HCT116 (cell line): ENCODE results near the gene BMERB1. TPM values are rescaled to one million over a fixed set of nuclear protein-coding genes. Genes with fewer than 3 reads are reported as not detected.

Experiments used
- ATAC-seq: fragments of 200-7000 bp; cut with Tn5 transposase; 2 replicates; pipeline ENCODE4 v1.9.1; 2020; ENCODE audit warnings: mild to moderate bottlenecking, moderate library complexity
- BruUV-seq: library from RNA; stranded (reverse); fragments of 400-500 nt; replicated peaks from 2 replicates; lab custom pipeline; 2021; lab: Mats Ljungman, UMichigan
- CTCF ChIA-PET: fragments of 300-600 bp; sonication (Branson Sonifier 250); formaldehyde crosslinking; loops from one replicate; lab custom pipeline; 2021; ENCODE audit warnings: antibody characterized with exemption; lab: Charles Lee
- POLR2A ChIA-PET: fragments of 300-600, 350-600 bp; sonication (Branson Sonifier 250); formaldehyde crosslinking; loops from one replicate; lab custom pipeline; 2021; ENCODE audit warnings: antibody characterized with exemption; lab: Charles Lee
- RAD21 ChIA-PET, 2 experiments: fragments of 300-600 bp; sonication (Branson Sonifier 250); formaldehyde crosslinking; loops; one replicate each; lab custom pipeline; 2023; ENCODE audit warnings: low total read pairs in 2 of 2; ENCODE audit not compliant: uncharacterized antibody in 2 of 2, unreplicated experiment in 2 of 2, low non-redundant PET in 1 of 2; lab: Charles Lee
- DNase-seq: peaks from one replicate; pipeline ENCODE4 v3.0.0-alpha.2; 2010; ENCODE audit warnings: low read depth, low spot score
- H2AFZ ChIP-seq: fragments of 200-600 bp; shearing (Covaris generic), sonication (generic); 2 replicates; pipeline ENCODE4 v1.6.1; 2017; ENCODE audit warnings: low read depth, mixed run types, mixed read lengths, antibody characterized with exemption, low read length; ENCODE audit not compliant: poor library complexity, severe bottlenecking
- H3K27ac ChIP-seq: 2 replicates; pipeline ENCODE4 v1.5.1; 2012; ENCODE audit warnings: low read depth, low read length
- H3K27me3 ChIP-seq: fragments of 200-600 bp; sonication (generic); 2 replicates; pipeline ENCODE4 v1.6.1; 2016; ENCODE audit warnings: mixed run types, low read length, mixed read lengths; ENCODE audit not compliant: insufficient read depth
- H3K36me3 ChIP-seq, 2 experiments: fragments of 200-500 bp in 1 of 2; fragments of 200-600 bp in 1 of 2; sonication (Bioruptor generic) in 1 of 2; sonication (generic) in 1 of 2; 2 replicates each; pipeline versions ENCODE4 v1.5.1 to v1.6.1; 2014 to 2016; ENCODE audit warnings: low read length in 2 of 2, inconsistent platforms in 1 of 2, mixed read lengths in 1 of 2, mixed run types in 1 of 2; ENCODE audit not compliant: insufficient read depth in 2 of 2, control insufficient read depth in 1 of 2
- H3K4me1 ChIP-seq, 2 experiments: fragments of 200-600 bp in 1 of 2; sonication (generic) in 1 of 2; 2 replicates each; pipeline versions ENCODE4 v1.5.1 to v1.6.1; 2012 to 2017; ENCODE audit warnings: low read length in 2 of 2, inconsistent platforms in 1 of 2, mild to moderate bottlenecking in 1 of 2, mixed read lengths in 1 of 2, mixed run types in 1 of 2, moderate library complexity in 1 of 2; ENCODE audit not compliant: insufficient read depth in 2 of 2, control insufficient read depth in 1 of 2
- H3K4me2 ChIP-seq: fragments of 200-600 bp; sonication (generic); 2 replicates; pipeline ENCODE4 v1.6.1; 2017; ENCODE audit warnings: mixed run types, low read length, mixed read lengths
- H3K4me3 ChIP-seq, 2 experiments: fragments of 200-600 bp in 1 of 2; sonication (generic) in 1 of 2; replicated peaks in 1 of 2; 2 replicates each; pipeline ENCODE4 v1.5.1; 2011 to 2016; ENCODE audit warnings: low read length in 2 of 2, control low read depth in 1 of 2, low read depth in 1 of 2, mild to moderate bottlenecking in 1 of 2, mixed read lengths in 1 of 2, mixed run types in 1 of 2
- H3K79me2 ChIP-seq: fragments of 200-600 bp; sonication (generic); 2 replicates; pipeline ENCODE4 v1.6.1; 2017; ENCODE audit warnings: mild to moderate bottlenecking, mixed run types, low read length, moderate library complexity, mixed read lengths; ENCODE audit not compliant: insufficient read depth
- H3K9ac ChIP-seq: fragments of 200-600 bp; sonication (generic); 2 replicates; pipeline ENCODE4 v1.6.1; 2016; ENCODE audit warnings: low read length, mixed read lengths
- H3K9me2 ChIP-seq: fragments of 200-600 bp; sonication (generic), shearing (Covaris generic); 2 replicates; pipeline ENCODE4 v1.6.1; 2017; ENCODE audit warnings: mixed run types, mild to moderate bottlenecking, moderate library complexity; ENCODE audit not compliant: insufficient read depth
- H3K9me3 ChIP-seq, 2 experiments: fragments of 200-500 bp in 1 of 2; fragments of 200-600 bp in 1 of 2; sonication (Bioruptor generic) in 1 of 2; sonication (generic) in 1 of 2; 2 replicates each; pipeline ENCODE4 v1.6.1; 2014 to 2017; ENCODE audit warnings: low read length in 2 of 2, mixed read lengths in 2 of 2, inconsistent platforms in 1 of 2, low read depth in 1 of 2, mild to moderate bottlenecking in 1 of 2, mixed run types in 1 of 2, moderate library complexity in 1 of 2; ENCODE audit not compliant: control insufficient read depth in 1 of 2, insufficient read depth in 1 of 2
- H4K20me1 ChIP-seq: fragments of 200-600 bp; sonication (generic), shearing (Covaris generic); 2 replicates; pipeline ENCODE4 v1.6.1; 2017; ENCODE audit warnings: mixed run types, mild to moderate bottlenecking, moderate library complexity; ENCODE audit not compliant: insufficient read depth
- CBX3 ChIP-seq: IDR thresholded peaks from 2 replicates; pipeline ENCODE4 v1.6.1; 2012; ENCODE audit warnings: low read depth
- FOSL1 ChIP-seq: IDR thresholded peaks from 2 replicates; pipeline ENCODE4 v1.6.1; 2012; ENCODE audit warnings: low read depth
- JUND ChIP-seq: IDR thresholded peaks from 2 replicates; pipeline ENCODE4 v1.6.1; 2012
- POLR2A ChIP-seq: IDR thresholded peaks from 2 replicates; pipeline ENCODE4 v1.7.0; 2011; ENCODE audit warnings: borderline replicate concordance; ENCODE audit not compliant: insufficient read depth, insufficient read length; ENCODE audit errors: extremely low read depth
- POLR2AphosphoS5 ChIP-seq: IDR thresholded peaks from 2 replicates; pipeline ENCODE4 v1.6.1; 2011; ENCODE audit warnings: mild to moderate bottlenecking, low read depth, low read length, moderate library complexity
- RAD21 ChIP-seq: IDR thresholded peaks from 2 replicates; pipeline ENCODE4 v1.6.1; 2012; ENCODE audit warnings: low read depth, mild to moderate bottlenecking
- SIN3A ChIP-seq: IDR thresholded peaks from 2 replicates; pipeline ENCODE4 v1.6.1; 2012; ENCODE audit warnings: low read depth
- SRF ChIP-seq: IDR thresholded peaks from 2 replicates; pipeline ENCODE4 v1.6.1; 2012; ENCODE audit warnings: low read depth
- TCF7L2 ChIP-seq: IDR thresholded peaks from 2 replicates; pipeline ENCODE4 v1.7.0; 2011; ENCODE audit warnings: borderline replicate concordance, inconsistent platforms; ENCODE audit not compliant: insufficient read depth, insufficient read length; ENCODE audit errors: extremely low read depth
- YY1 ChIP-seq: IDR thresholded peaks from 2 replicates; pipeline ENCODE4 v1.6.1; 2011; ENCODE audit warnings: low read length, low read depth, moderate library complexity, mild to moderate bottlenecking; ENCODE audit not compliant: insufficient replicate concordance; ENCODE audit errors: extremely low read depth
- ZNF274 ChIP-seq: fragments of 200-500 bp; sonication (Bioruptor generic); IDR thresholded peaks from 2 replicates; pipeline ENCODE4 v1.6.1; 2014; ENCODE audit warnings: mild to moderate bottlenecking, low read depth, low read length, inconsistent platforms
- intact Hi-C: fragments of 100-400 bp; cut with micrococcal nuclease; formaldehyde crosslinking; loops from 2 replicates; pipeline ENCODE4 v1.10.0; 2022
- total RNA-seq: library from RNA; stranded (reverse); gene quantifications from one replicate; pipeline ENCODE4 v1.2.1, GENCODE V29; 2021; ENCODE audit not compliant: unreplicated experiment
- TF ChIP-seq, protein P1 (sequence below), 3 experiments: fragments of 200-600 bp in 1 of 3; sonication (generic) in 1 of 3; IDR thresholded peaks in 2 of 3; conservative IDR thresholded peaks in 1 of 3; 2 replicates each; pipeline ENCODE4 v1.5.1; 2012 to 2017; ENCODE audit warnings: low read depth in 2 of 3, low read length in 2 of 3, antibody characterized with exemption in 1 of 3, borderline replicate concordance in 1 of 3, control low read depth in 1 of 3, mild to moderate bottlenecking in 1 of 3, mixed read lengths in 1 of 3, mixed run types in 1 of 3, moderate library complexity in 1 of 3; ENCODE audit not compliant: insufficient read depth in 1 of 3
- TF ChIP-seq, protein P2 (sequence below): IDR thresholded peaks from 2 replicates; pipeline ENCODE4 v1.6.1; 2012

BMERB1 gene
- total RNA-seq, 1 experiment from 2014 or later, result 43.6 TPM

- peak; percentile 45 for DNase-seq
- Histone ChIP-seq H2AFZ (no peak overlapping the region), H3K79me2 (no peaks in the 10 kb centered on the region), H3K9me2 (no peaks in the 10 kb centered on the region), H4K20me1 (no peaks in the 10 kb centered on the region), H3K4me3 (peak overlapping the region; percentile 4; a peak in 1 of 4 replicates), H3K9ac (no peak overlapping the region), H3K27ac (no peak overlapping the region), H3K4me1 (peaks cover 4 to 22% of the 10 kb centered on the region in 2 experiments), H3K9me3 (no peaks in the 10 kb centered on the region), H3K27me3 (no peaks in the 10 kb centered on the region), H3K4me2 (peak overlapping the region; percentile 58), H3K36me3 (no peaks in the 10 kb centered on the region)
- CTCF ChIA-PET, result interaction anchor here (1.0 kb wide), 1 partner anchor 28 kb away, joined by 3 read pairs; no protein-coding TSS in a partner anchor
- RAD21 ChIA-PET, result no interaction called here
- ATAC-seq, result peak; percentile 88
- TF ChIP-seq SIN3A (no peak), TCF7L2 (peak; percentile 29), YY1 (no peak), ZNF274 (no peak), RAD21 (peak; percentile 79), FOSL1 (no peak), POLR2AphosphoS5 (peak; percentile 32; the same call in 1 of the 2 replicates), POLR2A (no peak), CBX3 (peak; percentile 56; the same call in 1 of the 2 replicates), JUND (no peak), SRF (no peak)
- TF ChIP-seq, protein P1, sequence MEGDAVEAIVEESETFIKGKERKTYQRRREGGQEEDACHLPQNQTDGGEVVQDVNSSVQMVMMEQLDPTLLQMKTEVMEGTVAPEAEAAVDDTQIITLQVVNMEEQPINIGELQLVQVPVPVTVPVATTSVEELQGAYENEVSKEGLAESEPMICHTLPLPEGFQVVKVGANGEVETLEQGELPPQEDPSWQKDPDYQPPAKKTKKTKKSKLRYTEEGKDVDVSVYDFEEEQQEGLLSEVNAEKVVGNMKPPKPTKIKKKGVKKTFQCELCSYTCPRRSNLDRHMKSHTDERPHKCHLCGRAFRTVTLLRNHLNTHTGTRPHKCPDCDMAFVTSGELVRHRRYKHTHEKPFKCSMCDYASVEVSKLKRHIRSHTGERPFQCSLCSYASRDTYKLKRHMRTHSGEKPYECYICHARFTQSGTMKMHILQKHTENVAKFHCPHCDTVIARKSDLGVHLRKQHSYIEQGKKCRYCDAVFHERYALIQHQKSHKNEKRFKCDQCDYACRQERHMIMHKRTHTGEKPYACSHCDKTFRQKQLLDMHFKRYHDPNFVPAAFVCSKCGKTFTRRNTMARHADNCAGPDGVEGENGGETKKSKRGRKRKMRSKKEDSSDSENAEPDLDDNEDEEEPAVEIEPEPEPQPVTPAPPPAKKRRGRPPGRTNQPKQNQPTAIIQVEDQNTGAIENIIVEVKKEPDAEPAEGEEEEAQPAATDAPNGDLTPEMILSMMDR (IDR thresholded peaks at IDR 0.05 in 2 of 3, conservative IDR thresholded peaks at IDR 0.05 in 1 of 3; ENCODE audit: borderline replicate concordance in 1 of 3, insufficient read depth in 1 of 3, low read depth in 2 of 3, low read length in 2 of 3), result peak; percentile 21 to 51 (median 28); a peak in 4 of 6 replicates
- TF ChIP-seq, protein P2, sequence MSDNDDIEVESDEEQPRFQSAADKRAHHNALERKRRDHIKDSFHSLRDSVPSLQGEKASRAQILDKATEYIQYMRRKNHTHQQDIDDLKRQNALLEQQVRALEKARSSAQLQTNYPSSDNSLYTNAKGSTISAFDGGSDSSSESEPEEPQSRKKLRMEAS, result peak; percentile 92
- POLR2A ChIA-PET, result no interaction called here
- no TSS peak for BruUV-seq
- intact Hi-C loops, result loop anchor here (1.0 kb wide), 1 partner anchor 181 kb away; no protein-coding TSS in a partner anchor
Observed at GRCh38 chr16:15523092-15523541, 88.7 kb downstream of the BMERB1 start.
